ENCODE measurements around the gene TRIM8. TPM values are rescaled to one million over a fixed set of nuclear protein-coding genes. Genes with fewer than 3 reads are reported as not detected.
A peak's percentile ranks its signal among the peaks of the same experiment; 100 is the strongest.

TRIM8 gene
- total RNA-seq, 1 donor from 2014 or later, result 216 TPM

GRCh38 chr10:102642736-102643335 lies 1.4 kb upstream of the TRIM8 start:
- Histone ChIP-seq H3K27ac (peak overlapping the region; percentile 98), H3K4me1 (peaks cover 8 to 15% of the 10 kb centered on the region in 2 donors), H3K9me3 (no peaks in the 10 kb centered on the region), H3K27me3 (no peaks in the 10 kb centered on the region), H3K4me3 (peak overlapping the region; percentile 97), H3K36me3 (no peaks in the 10 kb centered on the region)
- TF ChIP-seq CTCF (IDR thresholded peaks at IDR 0.05), result no peak
- intact Hi-C loops (cut with DNase I), result loop anchor here (10.0 kb wide), 2 partner anchors 142 to 1638 kb away; no protein-coding TSS in a partner anchor
- peak in 1 of 2 donors; percentile 80 for DNase-seq (ENCODE audit: low spot score in 2 of 2)

- H3K27me3 ChIP-seq, result no peaks in the 10 kb centered on the region
- H3K4me3 ChIP-seq, result peak overlapping the region; percentile 97
- H3K36me3 ChIP-seq, result no peaks in the 10 kb centered on the region
- peak overlapping the region; percentile 98 for H3K27ac ChIP-seq
- no peak for TF ChIP-seq CTCF (IDR thresholded peaks at IDR 0.05)
- H3K9me3 ChIP-seq, result no peaks in the 10 kb centered on the region
- H3K4me1 ChIP-seq, result peaks cover 15 to 22% of the 10 kb centered on the region in 2 donors
- intact Hi-C loops (cut with DNase I), result loop anchor here (1.0 to 10.0 kb wide), 4 partner anchors 41 to 1639 kb away; partner anchors contain the start of gene ACTR1A
- peak in 1 of 2 donors; percentile 85 for DNase-seq (ENCODE audit: low spot score in 2 of 2)
Observed at GRCh38 chr10:102643336-102644065, 778 bp upstream of the TRIM8 start.

GRCh38 chr10:102644646-102645387 lies 538 bp downstream of the TRIM8 start:
- intact Hi-C loops (cut with DNase I), result loop anchor here (1.0 to 10.0 kb wide), 4 partner anchors 42 to 1640 kb away; partner anchors contain the start of gene ACTR1A
- Histone ChIP-seq H3K27me3 (no peaks in the 10 kb centered on the region), H3K36me3 (no peaks in the 10 kb centered on the region), H3K4me1 (peaks cover 22 to 35% of the 10 kb centered on the region in 2 donors), H3K27ac (peak overlapping the region; percentile 98), H3K9me3 (no peaks in the 10 kb centered on the region), H3K4me3 (peak overlapping the region; percentile 97)
- TF ChIP-seq CTCF (IDR thresholded peaks at IDR 0.05), result peak; percentile 62 to 86 (median 83)
- DNase-seq (ENCODE audit: low spot score in 2 of 2), result peak in 1 of 2 donors; percentile 90

- Histone ChIP-seq H3K27me3 (no peaks in the 10 kb centered on the region), H3K4me3 (peak overlapping the region; percentile 97), H3K27ac (peak overlapping the region; percentile 98), H3K9me3 (no peaks in the 10 kb centered on the region), H3K36me3 (peaks cover 0 to under 1% of the 10 kb centered on the region in 2 donors), H3K4me1 (peaks cover 25 to 41% of the 10 kb centered on the region in 2 donors)
- TF ChIP-seq CTCF (IDR thresholded peaks at IDR 0.05), result no peak
- DNase-seq (ENCODE audit: low spot score in 2 of 2), result peak; percentile 73 to 93
- intact Hi-C loops (cut with DNase I), result loop anchor here (2.0 to 10.0 kb wide), 3 partner anchors 43 to 1641 kb away; no protein-coding TSS in a partner anchor
Observed at GRCh38 chr10:102645388-102645740, 1.1 kb downstream of the TRIM8 start.
